Right ventricle myocardium superior (tissue), 1 donor: ENCODE data around the gene FCHSD2. TPM values are rescaled to one million over a fixed set of nuclear protein-coding genes. Genes with fewer than 3 reads are reported as not detected.

Experiments
- ATAC-seq: fragments of 200-7000 bp; cut with Tn5 transposase; one replicate; pipeline ENCODE4 v1.9.1; 2020; ENCODE audit warnings: mild to moderate bottlenecking; ENCODE audit not compliant: poor library complexity
- DNase-seq: peaks from one replicate; pipeline ENCODE4 v3.0.0-alpha.2; 2020
- intact Hi-C: fragments of 100-400 bp; cut with DNase I; formaldehyde crosslinking; loops from one replicate; pipeline ENCODE4 v1.11.2; 2022
- total RNA-seq: library from RNA; stranded (reverse); fragmentation: NEBNext Ultra II Directional; extraction: Animal tissue kit (Norgen Biotek cat#: 25700); gene quantifications from one replicate; pipeline ENCODE4 v1.2.1, GENCODE V29; 2021
- donor health status: DM: no; HTN: yes; CAD: no; lungs with severe emphysema.

Gene FCHSD2
- total RNA-seq, 1 donor from 2014 or later, result 40.4 TPM

DNA sequence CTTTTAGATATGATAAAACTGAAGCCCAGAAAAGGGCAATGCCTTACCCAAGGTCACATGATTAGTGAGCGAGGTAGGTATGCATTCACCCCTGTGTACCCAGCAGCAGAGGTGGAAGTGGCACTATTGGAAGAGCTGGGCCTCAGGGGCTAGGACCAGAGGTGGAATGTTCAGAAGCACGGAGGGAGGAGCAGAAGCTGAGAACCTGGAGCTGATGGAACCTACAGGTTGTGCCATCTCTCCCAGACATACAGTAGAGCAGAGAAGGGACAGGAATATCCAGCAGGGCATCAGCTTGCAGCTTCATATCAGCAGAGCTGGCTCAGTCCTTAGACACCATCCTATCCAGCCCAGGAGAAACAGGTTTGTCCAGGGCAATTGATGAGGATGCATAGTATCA lies 14.6 kb upstream of the FCHSD2 start:
- DNase-seq, result no peak
- ATAC-seq, result no peak
- intact Hi-C loops, result no loop called here

DNA sequence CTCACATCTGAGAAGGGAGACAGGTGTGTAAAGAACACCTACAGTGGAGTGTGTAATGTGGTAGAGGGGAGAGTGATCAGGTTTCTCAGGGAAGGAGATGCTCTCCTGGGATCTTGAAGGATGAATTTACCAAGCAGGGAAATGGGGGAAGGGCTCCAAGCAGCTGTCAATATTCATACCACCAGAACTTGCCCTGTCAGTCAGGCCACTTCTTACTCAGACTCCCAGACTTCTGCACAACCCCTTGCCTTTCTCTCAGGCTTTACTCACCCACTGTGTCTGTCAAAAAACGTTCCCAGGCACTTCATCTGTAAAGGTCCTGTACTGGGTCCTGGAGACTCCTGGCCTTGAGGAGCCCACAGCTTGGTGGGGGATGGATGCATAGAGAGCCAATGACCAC lies 14.0 kb upstream of the FCHSD2 start:
- intact Hi-C loops, result no loop called here
- no peak for DNase-seq
- no peak for ATAC-seq

DNA sequence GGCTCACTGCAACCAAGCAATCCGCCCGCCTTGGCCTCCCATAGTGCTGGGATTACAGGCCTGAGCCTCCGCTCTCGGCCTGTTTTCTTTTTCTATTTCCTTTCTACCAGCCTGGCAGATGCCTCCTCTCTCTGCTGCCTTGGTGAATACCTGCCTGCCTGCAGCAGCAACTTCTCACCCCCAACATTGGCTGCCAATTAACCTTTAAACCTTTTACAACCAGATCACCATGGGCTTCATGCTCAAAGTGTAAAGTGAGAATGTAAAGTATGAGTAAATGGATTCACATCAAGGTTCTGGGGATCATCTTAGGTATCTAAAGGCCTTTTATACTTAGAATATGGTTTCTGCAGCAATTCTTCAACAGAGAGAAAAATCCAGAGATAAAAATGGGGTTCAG lies 13.0 kb upstream of the FCHSD2 start:
- DNase-seq, result no peak
- no peak for ATAC-seq
- intact Hi-C loops, result no loop called here

DNA sequence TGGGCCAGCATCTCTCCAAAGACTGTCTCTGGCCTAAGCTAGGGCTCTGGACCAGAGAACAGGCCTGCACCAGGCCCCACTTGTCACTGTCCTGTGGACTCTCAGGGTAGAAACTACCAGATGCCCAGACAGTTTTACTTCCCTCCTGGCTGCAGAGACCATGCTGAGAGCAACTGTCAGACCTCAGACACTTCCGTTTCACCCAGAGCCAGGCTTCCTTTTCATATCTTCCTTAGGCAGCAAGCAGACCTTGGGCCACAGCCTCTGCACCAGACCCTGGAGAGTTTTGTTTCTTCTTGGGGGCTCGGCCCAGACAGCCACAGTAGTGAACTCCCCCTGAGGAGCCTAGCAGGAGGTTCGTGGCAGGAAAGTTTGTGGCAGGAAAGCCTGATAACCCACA lies 12.1 kb upstream of the FCHSD2 start:
- no peak for DNase-seq
- ATAC-seq, result no peak
- intact Hi-C loops, result no loop called here

DNA sequence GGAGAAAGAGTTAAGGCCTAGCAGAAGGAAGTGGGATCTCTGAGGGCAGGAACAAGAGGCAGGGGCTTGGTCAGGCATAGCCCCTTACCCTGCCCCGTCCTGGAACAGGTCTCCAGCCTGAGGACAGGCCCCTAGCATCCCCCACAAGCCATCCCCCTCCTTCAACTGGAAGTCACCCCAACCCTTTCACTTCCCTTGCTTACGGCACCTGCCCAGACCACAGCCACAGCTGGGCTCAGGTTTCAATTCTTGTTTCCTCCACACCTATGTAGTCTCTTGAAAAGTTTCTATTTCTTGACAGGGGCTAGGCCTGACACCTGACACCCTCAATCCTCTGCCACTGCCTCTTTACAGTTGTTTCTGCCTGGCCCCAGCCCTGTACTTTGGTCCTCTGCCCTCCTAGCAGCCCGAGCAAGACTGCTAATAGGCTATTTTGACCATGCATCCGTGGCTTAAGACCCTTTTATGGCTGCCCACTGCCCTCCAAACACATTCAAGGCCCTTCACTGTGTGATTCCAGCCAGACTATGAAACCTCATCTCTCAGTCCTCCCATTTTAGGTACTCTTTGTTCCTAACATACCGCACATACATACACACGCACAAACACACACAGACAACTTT lies 10.9 kb upstream of the FCHSD2 start:
- ATAC-seq, result peak; percentile 1
- no peak for DNase-seq
- intact Hi-C loops, result no loop called here

DNA sequence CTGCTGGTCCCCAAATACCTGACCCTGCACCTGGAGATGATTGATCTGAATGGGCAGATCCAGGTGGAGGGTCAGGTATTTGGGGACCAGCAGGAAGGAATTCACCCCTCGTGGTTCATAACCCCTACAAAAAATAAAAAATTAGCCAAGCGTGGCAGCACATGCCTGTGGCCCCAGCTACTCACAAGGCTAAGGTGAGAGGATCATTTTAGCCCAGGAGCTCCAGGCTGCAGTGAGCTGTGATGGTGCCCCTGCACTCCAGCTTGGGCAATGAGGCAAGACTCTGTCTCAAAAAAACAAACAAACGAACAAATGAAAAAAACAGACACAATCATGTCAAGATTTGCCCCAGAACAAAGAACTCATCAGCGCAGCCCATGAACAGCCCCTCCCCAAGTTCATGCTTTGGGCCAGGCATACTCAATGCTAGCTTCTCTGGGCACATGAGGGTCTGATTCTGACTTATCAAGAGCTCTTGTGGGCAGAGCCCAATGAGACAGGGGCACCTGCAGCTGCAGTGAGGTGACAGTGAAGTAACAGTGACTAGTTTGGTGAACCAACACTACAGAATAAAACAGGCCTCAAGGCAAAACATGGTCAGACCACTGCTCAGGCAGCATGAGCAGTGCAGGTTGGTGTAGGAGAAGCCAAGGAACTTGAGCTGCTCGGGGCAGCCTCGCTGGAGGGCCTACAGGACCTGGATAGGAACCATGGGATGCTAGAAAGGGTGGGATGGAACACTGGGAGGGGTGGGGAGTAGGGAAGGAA lies 10.2 kb upstream of the FCHSD2 start:
- DNase-seq, result no peak
- no peak for ATAC-seq
- intact Hi-C loops, result no loop called here

DNA sequence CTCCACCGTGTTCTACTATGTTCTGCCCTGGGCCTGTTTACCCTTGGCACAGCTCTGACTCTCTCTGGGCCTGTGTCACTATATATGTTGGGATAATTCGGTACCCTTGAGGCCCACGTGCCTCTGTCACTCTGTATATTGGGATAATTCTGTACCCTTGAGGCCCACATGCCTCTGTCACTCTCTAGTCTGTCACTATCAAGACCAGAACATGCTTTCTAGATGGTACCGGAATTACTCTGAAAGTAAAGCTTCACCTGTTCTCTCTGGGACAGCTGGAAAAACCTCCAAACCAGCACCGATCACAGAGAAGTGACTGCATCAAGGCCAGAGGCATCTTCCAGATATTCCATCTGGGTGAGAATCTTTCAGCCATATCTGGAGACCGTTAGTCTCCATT lies 9.3 kb upstream of the FCHSD2 start:
- intact Hi-C loops, result no loop called here
- no peak for ATAC-seq

DNA sequence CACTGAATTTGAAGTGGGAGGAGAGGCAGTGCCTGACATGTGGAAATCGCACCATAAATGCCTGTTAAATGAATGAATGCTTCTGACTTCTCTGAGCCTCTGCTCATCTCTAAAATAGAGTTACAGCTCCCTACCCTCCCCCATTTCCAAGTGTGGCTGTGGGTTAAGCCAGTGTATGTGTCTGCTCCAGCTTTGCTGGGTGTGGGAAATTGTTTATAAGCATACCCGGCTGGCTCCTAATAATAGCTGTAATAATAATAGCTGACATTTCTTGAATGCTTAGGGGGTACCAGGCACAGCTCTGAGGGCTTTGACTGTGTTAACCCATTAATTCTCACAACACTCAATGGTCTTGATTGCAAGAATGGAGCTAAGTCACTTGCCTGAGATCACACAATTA lies 7.0 kb upstream of the FCHSD2 start:
- DNase-seq (no peak), ATAC-seq (peak; percentile 52)
- intact Hi-C loops, result loop anchor here (10.0 kb wide), 1 partner anchor 224 kb away; no protein-coding TSS in a partner anchor

More for the DNA sequence above, 9.3 kb upstream of the FCHSD2 start:
- DNase-seq, result no peak

DNA sequence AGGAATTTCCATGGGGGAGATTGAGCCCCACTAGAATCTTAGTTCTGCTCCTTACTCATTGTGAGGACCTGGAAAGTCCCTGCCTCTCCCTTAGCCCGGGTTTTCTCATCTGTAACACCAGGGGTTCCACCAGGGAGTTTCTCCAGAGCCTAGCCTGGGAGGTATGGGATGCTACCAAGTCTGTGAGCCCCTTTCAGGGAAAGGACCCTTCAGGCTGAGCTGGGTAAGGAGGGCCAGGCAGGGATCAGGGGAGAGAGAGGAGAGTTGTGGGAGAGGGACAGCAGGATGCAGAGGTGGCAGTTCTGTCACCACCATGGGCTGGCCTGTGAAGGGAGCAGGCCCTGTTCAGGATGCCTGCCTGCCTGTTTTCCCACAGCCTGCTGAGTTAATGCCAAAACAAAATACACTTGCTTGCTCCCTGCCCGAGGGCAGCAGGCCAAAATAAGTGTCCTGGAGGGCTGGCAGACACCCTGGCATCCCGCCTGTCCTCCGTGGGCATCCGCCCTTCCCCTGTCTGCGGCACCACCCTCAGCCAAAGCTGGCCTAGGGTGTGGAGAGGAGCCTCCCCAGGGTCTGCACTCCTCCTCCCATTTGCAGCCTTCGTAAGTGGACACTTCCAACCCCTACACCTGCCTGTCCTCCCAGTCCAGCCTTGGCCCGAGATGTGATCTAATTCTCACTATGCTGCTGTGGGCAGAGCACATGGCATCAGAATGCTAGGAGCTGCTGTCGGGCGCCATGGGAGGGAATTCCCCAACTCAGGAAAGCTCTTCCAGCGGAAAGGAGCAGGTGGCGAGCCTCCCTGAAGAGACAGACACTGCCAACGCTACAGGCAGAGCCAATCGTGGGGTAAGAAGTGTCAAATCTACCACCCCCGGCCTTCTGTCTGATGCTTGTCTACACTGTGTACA lies 5.9 kb upstream of the FCHSD2 start:
- ATAC-seq (peak; percentile 90), DNase-seq (peak; percentile 81)
- intact Hi-C loops, result loop anchor here (10.0 kb wide), 1 partner anchor 223 kb away; no protein-coding TSS in a partner anchor

DNA sequence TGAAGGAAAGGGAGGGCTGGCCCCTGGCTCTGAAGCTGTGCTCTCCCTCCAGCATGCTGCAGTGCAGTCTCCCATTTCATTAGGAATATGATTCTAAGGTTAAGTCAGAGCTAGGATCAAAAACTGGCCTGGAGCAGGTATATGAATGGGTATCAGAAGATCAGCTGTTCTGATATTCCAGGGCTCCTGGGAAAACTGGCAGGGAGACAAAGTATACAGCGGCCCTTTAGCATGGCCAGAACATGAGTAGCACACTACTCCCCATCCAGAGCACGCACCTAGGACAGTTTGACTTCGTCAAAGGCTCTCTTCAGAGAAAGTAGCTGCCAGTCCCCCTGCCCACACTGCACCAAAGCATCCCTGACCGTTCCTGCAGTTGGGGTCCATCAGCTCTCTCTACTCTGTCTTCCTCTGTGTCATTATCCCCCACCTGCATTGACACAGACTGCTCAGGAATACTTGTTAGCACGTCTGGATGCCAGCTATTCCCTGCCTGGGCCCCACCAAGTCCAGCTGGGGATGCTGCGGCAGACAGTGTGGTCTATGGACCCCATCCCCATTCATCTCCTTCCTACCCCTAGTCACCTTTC lies 4.0 kb upstream of the FCHSD2 start:
- ATAC-seq, result no peak
- no peak for DNase-seq
- intact Hi-C loops, result loop anchor here (10.0 kb wide), 1 partner anchor 221 kb away; no protein-coding TSS in a partner anchor

DNA sequence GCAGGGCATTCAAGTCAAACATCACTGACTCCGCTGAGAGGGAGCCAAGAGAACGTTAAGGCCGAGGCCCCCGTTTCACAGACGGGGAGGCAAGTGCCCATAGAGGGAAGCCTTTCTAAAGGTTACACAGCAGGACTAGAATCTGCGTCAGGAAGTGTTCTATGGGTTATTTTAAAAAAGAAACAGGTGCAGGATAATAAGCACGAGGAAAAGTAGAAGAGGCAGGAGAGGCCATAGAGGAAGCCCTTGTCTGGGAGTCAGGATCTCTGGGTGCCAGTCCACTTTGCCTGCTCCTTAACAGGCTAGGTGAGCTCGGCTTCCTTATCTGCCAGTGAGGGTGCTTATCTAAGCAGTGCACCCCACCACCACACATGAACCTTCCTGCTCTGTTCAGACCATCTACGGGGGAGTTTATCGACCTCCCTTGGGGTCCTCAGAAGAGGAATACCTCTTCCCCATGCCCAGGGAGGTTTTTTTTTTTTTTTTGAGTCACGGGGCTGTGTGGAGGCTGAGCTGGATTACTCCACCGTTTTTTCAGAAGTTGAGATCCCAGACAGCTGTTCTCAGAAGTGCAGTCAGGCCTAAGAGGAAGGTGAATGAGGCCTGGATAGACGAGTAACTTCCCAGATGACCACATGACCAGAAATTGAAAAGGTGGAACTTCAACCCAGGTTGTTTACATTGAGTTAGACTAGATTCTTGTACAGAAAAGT lies 1.2 kb upstream of the FCHSD2 start:
- no peak for DNase-seq
- intact Hi-C loops, result loop anchor here (10.0 kb wide), 1 partner anchor 218 kb away; no protein-coding TSS in a partner anchor
- no peak for ATAC-seq

DNA sequence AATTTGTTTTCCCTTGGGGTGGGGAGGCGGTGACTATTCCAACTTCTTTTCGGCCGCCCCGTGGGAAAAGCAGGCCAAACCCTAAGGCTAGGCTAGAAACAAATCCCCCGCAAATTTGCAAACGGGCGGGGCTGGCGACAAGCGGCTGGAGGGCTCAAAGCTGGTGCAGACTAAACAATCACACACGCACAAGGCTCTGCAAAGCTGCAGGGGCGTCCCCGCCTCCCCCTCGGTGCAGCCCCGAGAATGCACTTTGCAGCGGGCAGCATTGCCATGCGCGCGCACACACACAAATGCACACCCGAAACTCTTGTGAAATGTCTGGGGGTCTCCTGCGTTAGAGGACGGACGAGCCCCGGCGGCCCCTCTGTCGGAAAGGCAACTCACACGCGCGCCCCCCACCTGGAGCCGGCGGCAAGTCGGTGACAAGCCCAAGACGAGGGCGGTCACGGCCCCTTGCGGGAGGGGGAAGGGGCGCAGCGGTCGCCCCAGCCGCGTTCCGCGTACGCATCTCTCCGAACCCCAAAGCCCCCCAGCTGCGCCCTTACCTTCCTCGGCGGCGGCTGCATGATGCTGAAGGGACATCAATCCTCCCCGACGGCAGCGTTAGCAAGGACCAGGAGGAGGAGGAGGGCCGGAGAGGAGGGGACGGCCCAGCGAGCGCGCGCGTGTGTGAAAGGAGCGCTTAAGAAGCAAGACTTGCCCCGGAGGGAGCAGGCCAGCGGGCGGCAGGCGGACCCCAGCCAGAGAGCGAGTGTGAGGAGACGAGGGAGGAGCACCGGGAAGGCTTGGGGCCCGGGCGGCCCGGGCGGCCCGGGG lies 600 bp downstream of the FCHSD2 start:
- peak; percentile 49 for ATAC-seq
- intact Hi-C loops, result loop anchor here (10.0 kb wide), 1 partner anchor 217 kb away; no protein-coding TSS in a partner anchor
- peak; percentile 89 for DNase-seq

DNA sequence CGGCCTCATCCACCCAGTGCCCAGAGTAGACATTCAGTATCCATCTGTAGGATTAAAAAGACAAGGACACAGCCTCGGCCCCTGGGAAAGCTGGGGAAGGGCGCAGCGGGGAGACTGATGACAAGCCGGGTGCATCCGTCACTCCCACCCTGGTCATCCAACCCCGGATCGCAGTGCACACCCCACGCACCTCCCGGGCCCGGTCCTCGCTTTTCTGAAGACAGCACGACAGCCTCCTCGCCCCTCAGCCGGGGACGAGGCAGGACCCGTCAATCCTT lies 1.1 kb downstream of the FCHSD2 start:
- ATAC-seq (peak; percentile 1), DNase-seq (peak; percentile 60)
- intact Hi-C loops, result loop anchor here (10.0 kb wide), 1 partner anchor 216 kb away; no protein-coding TSS in a partner anchor

DNA sequence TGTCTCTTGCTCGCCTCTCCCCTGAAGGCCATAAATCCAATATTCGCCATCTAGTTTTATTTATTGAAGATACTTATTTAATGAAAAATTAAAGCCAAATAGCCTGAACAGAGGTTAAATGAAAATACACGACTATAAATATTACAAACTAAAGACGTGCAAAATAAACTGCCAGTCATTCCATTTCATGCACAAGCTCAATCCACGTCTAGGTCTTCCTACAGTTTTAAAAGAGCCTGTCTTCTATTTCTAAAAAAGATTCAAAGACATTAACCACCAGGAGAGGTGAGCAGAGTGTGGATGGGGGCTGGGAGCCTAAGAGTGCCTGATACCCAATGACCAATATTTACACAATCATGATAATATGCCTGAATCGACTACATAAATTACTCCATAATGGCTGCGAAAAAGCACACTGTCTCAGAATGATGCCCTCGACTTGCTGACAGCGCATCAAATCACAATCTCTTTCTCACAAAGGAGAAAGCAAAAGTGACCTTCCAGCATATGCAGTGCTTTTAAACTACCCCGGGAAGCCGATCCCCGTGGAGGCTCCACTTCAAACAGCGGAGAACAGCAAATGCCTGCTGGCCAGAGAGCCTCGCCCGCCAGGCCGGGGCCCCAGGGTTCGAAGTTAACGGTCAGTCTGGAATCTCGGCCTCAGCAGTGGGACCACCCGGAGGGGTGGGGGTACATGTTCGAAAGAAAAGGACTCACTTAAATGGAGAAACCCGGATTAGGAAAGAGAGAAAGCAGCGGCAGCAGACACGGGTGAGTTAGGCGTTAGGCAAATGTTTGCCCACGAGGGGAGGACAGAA lies 1.7 kb downstream of the FCHSD2 start:
- DNase-seq (peak; percentile 58), ATAC-seq (peak; percentile 7)
- intact Hi-C loops, result loop anchor here (10.0 kb wide), 1 partner anchor 216 kb away; no protein-coding TSS in a partner anchor

DNA sequence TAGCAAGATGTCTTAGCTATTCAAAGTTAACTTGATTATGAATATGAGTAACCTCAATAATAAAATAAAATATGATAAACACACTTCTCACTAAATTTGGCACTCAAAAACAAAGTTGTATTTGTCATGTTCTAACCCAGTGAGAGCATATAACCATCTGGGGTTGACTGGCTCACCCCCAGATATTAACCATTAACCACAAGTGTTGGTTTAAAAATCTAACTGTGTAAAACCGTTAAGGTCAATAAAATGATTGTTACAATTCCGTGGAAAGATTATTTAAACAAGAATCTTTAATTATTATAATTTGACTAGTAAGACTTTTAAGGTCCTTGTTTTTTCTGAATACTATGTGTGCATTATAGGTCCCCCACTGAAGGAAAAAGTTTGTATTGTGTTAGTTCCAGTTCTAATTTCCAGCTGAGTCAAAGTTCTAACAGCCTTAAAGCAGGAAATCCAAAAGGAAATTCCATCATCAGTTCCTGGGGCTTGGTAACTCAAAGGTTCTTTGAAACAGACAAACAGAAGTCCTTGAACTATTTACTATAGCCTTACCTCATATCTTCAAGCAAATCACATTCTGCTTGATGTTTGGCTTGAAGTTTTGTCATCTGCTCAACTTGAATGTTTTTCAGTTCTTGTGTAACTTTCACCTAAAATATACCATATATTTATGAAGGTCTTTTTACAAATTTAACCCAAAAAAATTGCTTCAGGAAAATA lies 2.5 kb downstream of the FCHSD2 start:
- ATAC-seq (no peak), DNase-seq (no peak)
- intact Hi-C loops, result loop anchor here (10.0 kb wide), 1 partner anchor 215 kb away; no protein-coding TSS in a partner anchor

DNA sequence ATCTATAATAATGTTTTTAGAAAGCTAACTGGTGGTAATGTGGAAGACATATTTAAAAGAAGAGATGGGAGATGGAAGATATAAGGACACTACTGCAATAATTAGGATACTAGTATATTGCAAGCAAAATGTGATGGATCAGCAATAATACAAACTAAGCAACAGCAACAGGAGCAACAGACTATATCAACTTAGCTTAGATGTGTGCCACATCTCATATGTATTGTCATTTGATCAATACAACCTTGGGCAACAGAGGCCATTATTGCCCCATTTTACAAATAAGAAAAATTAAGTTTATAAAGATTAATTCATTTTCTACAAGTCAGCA lies 4.2 kb downstream of the FCHSD2 start:
- ATAC-seq (no peak), DNase-seq (no peak)
- intact Hi-C loops, result no loop called here
